NCI-H82 (cell line): Measurements from ENCODE around the gene ATP8B1.
"Not testable (repeated sequence)": the region's sequence is repeated elsewhere in the genome, so short reads cannot be mapped to it uniquely, and the experiment has no call there.

ENCODE experiments used
- DNase-seq: peaks from one replicate; lab custom pipeline; 2025; lab: John Stamatoyannopoulos, UW

Gene ATP8B1

GRCh38 chr18:57803103-57803969, at the start of gene ATP8B1:
ATP8B1 (minus strand) TSS chr18:57803315; CDS start chr18:57731807, 71,508 bp downstream.
- peak; percentile 36 for DNase-seq

GRCh38 chr18:57850063-57850462, 46.9 kb upstream of the ATP8B1 start:
- no peak for DNase-seq

GRCh38 chr18:57848374-57848773, 45.3 kb upstream of the ATP8B1 start:
- DNase-seq = not testable (repeated sequence)

DNA sequence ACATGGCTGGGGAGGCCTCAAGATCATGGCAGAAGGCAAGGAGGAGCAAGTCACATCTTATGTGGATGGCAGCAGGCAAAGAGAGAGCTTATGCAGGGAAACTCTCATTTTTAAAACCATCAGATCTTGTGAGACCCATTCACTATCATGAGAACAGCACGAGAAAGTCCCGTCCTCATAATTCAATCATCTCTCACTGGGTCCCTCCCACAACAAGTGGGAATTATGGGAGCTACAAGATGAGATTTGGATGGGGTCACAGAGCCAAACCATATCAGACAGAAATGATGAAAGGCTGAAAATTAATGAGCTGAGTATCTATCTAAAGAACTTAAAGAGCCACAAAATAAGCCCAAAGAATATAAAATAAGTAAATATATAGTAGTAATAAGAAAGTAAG, 44.3 kb upstream of the ATP8B1 start:
- not testable (repeated sequence) for DNase-seq

DNA sequence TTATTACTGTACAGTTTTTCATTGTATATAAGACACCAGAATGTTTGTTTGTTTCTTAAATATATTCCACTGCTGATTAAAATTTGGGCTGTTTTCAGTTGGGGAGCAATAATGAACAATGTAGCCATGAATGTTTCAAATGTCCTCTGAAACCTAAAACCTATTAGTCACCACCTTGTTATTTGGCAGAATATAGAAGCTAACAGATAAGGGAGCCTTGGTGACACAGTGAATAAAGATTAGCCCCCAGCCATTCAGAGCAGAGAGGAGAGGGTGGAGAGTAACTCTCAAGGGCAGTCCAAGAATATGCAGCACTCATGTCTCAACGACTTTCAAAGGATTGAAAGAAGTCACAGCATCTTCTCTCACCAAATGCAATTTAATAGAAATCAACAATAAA, 43.1 kb upstream of the ATP8B1 start:
- no peak for DNase-seq

DNA sequence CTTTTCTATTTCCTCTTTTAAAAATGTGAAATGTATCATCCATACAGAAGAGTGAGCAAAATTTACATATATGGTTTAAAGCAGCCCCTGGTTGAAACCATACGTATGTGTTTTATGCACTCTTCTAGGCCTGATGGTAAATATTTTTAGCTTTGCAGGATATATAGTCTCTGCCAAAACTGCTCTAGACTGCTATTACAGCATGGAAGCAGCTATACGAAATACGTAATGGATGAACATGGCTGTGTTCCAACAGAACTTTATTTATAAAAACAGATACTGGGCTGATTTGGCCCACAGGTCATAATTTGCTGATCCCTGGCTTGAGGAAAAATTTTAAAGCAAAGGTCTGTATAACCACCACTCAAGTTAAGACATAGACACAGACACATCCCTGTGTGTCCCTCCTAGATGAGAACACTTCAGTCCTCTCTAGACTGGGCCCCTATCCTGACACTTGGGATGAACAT, 42.5 kb upstream of the ATP8B1 start:
- no peak for DNase-seq

DNA sequence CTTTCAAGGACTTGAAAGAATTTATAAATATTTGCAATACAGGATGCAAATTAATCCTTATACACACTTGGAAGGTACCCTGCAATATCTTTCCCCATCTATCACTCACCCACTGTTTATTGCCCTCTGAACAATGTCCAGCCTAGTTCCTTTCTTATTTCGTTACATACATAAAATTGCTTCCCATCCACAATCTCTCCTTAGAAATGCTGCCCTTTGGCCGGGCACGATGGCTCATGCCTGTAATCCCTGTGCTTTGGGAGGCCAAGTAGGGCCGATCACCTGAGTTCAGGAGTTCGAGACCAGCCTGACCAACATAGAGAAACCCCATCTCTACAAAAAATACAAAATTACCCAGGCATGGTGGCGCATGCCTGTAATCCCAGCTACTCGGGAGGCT, 41.2 kb upstream of the ATP8B1 start:
- DNase-seq = no peak

GRCh38 chr18:57843386-57843785, 40.3 kb upstream of the ATP8B1 start:
- peak; percentile 73 for DNase-seq

DNA sequence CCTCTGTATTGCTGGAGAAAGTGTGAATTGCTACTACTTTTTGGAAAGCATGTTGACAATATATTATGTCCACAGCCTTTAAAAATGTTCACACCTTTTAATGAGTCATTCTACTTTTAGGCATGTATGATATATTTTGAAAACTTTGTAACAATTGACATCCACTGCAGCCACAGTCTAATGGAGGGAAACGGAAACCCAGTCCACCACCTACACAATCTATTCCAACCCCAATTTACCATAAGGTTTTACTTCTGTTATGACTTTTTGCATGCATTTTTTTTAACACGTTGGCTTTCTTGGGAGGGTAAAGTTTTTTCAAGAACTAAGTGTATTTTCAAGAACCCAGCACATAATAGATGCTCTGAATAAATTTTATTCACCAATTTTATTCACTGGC, 38.5 kb upstream of the ATP8B1 start:
- no peak for DNase-seq

GRCh38 chr18:57839942-57840381, 36.8 kb upstream of the ATP8B1 start:
- DNase-seq = peak; percentile 7

DNA sequence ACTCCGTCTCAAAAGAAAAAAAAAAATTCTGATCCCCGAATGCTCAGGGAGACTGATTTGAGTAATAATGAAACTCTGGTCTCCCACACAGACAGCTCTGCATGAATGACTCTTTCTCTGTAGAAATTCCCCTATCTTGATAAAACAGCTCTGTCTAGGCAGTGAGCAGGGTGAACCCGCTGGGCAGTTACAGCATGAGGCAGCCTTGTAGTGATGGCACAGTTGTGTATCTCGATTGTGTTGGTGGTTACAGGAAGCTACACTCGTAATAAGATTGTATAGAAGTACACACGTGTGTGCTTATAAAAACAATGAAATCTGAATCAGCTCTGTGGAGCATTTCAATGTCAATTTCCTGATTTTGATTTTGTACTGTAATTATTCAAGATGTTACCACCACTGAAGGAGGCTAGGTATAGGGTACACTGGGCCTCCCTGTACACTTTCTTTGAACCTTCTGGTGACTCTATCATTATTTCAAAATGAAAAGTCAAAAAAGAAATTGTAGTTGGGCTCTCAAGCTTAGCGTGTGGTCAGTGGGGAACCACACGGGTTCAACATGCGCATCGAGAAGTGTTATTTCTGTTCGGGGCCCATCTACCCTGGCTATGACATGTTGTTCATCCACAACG, 34.9 kb upstream of the ATP8B1 start:
- no peak for DNase-seq

- peak; percentile 93 for DNase-seq
Observed at GRCh38 chr18:57836557-57836956, 33.4 kb upstream of the ATP8B1 start.

- DNase-seq = no peak
Observed at GRCh38 chr18:57835904-57836303, 32.8 kb upstream of the ATP8B1 start.

- no peak for DNase-seq
Observed at GRCh38 chr18:57834616-57835015, 31.5 kb upstream of the ATP8B1 start.

DNA sequence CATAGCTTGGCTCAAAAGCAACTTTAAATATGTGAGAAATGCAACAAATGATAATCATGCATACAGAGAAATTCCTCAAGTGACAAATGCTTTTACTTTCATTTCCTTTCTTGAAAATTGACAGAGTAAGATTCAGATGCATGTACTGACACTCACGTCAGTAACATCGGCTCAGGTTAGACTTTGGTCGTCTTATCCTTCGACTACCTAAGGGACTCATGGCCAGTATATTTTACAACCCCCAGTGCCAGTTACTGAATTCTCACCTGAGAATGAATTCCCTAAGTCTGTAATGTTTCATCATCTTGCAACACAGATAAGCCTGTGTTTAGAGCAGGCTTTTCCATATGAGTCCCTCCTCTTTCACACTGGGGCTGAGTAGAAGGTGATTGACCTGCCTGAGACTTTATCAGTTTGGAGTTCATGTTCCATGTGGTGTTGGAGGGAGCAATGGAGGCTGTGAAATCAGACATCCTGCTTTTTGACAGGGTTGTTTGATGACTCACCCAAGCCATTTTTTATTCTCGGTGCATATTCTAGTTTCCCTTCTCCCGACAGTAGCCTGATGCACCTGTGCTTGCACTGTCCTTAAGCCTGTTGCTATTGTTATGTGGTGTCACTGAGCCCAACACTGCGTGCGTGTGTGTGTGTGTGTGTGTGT, 30.5 kb upstream of the ATP8B1 start:
- no peak for DNase-seq

DNA sequence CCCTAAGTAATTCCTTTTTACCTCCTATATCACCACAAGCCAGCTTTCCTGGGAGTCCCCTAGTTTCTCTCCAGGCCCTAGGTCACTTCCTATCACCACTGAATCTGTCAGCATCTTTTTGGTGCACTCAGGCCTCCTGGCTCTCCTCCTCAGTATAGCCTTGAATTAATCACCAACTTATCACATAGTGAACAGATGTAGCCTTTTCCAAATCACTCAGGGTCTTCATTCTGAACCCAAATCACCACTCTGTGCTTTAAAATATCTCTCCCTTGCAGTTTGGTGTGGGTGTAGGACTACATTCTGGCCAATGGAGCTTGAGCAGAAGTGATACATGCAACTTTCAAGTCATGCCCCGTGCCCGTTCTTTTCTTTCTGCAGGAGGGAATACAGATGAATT, 29.6 kb upstream of the ATP8B1 start:
- no peak for DNase-seq

- no peak for DNase-seq
Observed at GRCh38 chr18:57831597-57832377, 28.7 kb upstream of the ATP8B1 start.

DNA sequence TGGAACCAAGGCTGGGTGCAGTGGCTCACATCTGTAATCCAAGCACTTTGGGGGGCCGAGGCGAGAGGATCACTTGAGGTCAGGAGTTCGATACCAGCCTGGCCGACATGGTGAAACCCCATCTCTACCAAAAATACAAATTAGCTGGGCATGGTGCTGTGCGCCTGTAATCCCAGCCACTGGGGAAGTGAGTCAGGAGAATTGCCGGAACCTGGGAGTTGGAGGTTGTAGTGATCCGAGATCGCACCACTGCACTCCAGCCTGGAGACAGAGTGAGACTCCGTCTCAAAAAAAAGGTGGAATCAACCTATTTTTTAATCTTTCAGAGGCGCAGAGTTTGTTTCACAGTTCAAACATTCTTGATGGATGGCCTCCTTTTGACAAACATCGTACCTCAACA, 24.5 kb upstream of the ATP8B1 start:
- no peak for DNase-seq

DNA sequence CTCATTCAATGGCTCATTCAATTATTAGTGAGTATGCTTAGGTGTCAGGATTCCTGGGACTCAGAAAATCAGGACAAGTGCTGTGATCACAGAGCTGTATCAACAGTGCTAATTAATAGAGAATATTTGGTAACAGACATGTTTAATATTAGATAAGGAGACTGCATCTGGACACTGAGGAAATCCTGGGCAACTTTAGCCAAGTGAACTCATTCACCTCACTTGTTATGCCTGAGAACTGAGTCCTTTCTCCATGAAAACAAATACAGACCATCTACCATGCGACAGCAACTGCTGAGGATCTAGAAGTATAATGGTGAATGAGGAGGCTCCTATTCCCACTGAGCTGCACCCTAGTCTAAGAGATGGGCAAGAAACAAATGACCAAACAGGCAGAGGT, 23.1 kb upstream of the ATP8B1 start:
- no peak for DNase-seq

GRCh38 chr18:57820583-57820982, 17.5 kb upstream of the ATP8B1 start:
- peak; percentile 1 for DNase-seq

GRCh38 chr18:57819671-57820460, 16.8 kb upstream of the ATP8B1 start:
- peak; percentile 76 for DNase-seq
